Activated CD8-positive, alpha-beta memory T cell treated with anti-CD3 and anti-CD28 coated beads, Interleukin-2, amount 50 U/mL, for 1 hour (primary cell): Measurements from ENCODE around the gene CASP9.
"Not testable (repeated sequence)": the region's sequence is repeated elsewhere in the genome, so short reads cannot be mapped to it uniquely, and the experiment has no call there.

Experiments used
- DNase-seq: peaks from one replicate; pipeline ENCODE4 v3.0.0-alpha.2; 2020; ENCODE audit errors: extremely low read depth

Gene CASP9

GRCh38 chr1:15526021-15526489 lies 2.0 kb upstream of the CASP9 start:
- no peak for DNase-seq

GRCh38 chr1:15525050-15526020 lies 1.3 kb upstream of the CASP9 start:
- DNase-seq: no peak

GRCh38 chr1:15524283-15525049 lies 451 bp upstream of the CASP9 start:
- peak; percentile 100 for DNase-seq

- DNase-seq: no peak
Measured at GRCh38 chr1:15523104-15524020, 653 bp downstream of the CASP9 start.

- no peak for DNase-seq
Measured at GRCh38 chr1:15522551-15522950, 1.5 kb downstream of the CASP9 start.

GRCh38 chr1:15521206-15521906 lies 2.7 kb downstream of the CASP9 start:
- DNase-seq: not testable (repeated sequence)

- no peak for DNase-seq
Measured at GRCh38 chr1:15519625-15520024, 4.4 kb downstream of the CASP9 start.

- no peak for DNase-seq
Measured at GRCh38 chr1:15515022-15515663, 8.9 kb downstream of the CASP9 start.

GRCh38 chr1:15514557-15514956 lies 9.5 kb downstream of the CASP9 start:
- not testable (repeated sequence) for DNase-seq

- no peak for DNase-seq
Measured at GRCh38 chr1:15513919-15514318, 10.1 kb downstream of the CASP9 start.

- DNase-seq: no peak
Measured at GRCh38 chr1:15513192-15513591, 10.8 kb downstream of the CASP9 start.

GRCh38 chr1:15510611-15511405 lies 13.2 kb downstream of the CASP9 start:
- no peak for DNase-seq

- DNase-seq: no peak
Measured at GRCh38 chr1:15509586-15509985, 14.4 kb downstream of the CASP9 start.

GRCh38 chr1:15508700-15509487 lies 15.1 kb downstream of the CASP9 start:
- DNase-seq: no peak

GRCh38 chr1:15507278-15507677 lies 16.7 kb downstream of the CASP9 start:
- DNase-seq: no peak

- DNase-seq: no peak
Measured at GRCh38 chr1:15506831-15507230, 17.2 kb downstream of the CASP9 start.

GRCh38 chr1:15504436-15504835 lies 19.6 kb downstream of the CASP9 start:
- DNase-seq: no peak

GRCh38 chr1:15501208-15502032 lies 22.6 kb downstream of the CASP9 start:
- no peak for DNase-seq
